ENCODE measurements around the gene DBN1.

- TF ChIP-seq EZH2 (IDR thresholded peaks at IDR 0.05) (no peak), EZH2phosphoT487 (IDR thresholded peaks at IDR 0.05) (no peak)
These were observed 45.4 kb downstream of the DBN1 start for GRCh38 chr5:177427919-177428573.
